Measurements from ENCODE around the gene FZD4. TPM values are rescaled to one million over a fixed set of nuclear protein-coding genes. Genes with fewer than 3 reads are reported as not detected.
"Not testable (repeated sequence)": the region's sequence is repeated elsewhere in the genome, so short reads cannot be mapped to it uniquely, and the experiment has no call there.

Gene FZD4
- total RNA-seq, 1 donor from 2014 or later: 0.05 TPM

- peaks cover 11% of the 10 kb centered on the region for H3K27me3 Mint-ChIP-seq (ENCODE audit: insufficient read depth)
- intact Hi-C loops (cut with micrococcal nuclease): loop anchor here (1.0 to 5.0 kb wide), 4 partner anchors 38 to 482 kb away; no protein-coding TSS in a partner anchor
- no peaks in the 10 kb centered on the region for H3K9me3 Mint-ChIP-seq
- H3K4me3 Mint-ChIP-seq: no peak overlapping the region
- no peaks in the 10 kb centered on the region for H3K4me1 Mint-ChIP-seq (ENCODE audit: low read depth)
- DNase-seq (ENCODE audit: low spot score): no peak
- H3K36me3 Mint-ChIP-seq (ENCODE audit: low read depth): no peaks in the 10 kb centered on the region
- no peak overlapping the region for H3K27ac Mint-ChIP-seq
Measured at GRCh38 chr11:86938900-86939880, 16.0 kb downstream of the FZD4 start.

DNA sequence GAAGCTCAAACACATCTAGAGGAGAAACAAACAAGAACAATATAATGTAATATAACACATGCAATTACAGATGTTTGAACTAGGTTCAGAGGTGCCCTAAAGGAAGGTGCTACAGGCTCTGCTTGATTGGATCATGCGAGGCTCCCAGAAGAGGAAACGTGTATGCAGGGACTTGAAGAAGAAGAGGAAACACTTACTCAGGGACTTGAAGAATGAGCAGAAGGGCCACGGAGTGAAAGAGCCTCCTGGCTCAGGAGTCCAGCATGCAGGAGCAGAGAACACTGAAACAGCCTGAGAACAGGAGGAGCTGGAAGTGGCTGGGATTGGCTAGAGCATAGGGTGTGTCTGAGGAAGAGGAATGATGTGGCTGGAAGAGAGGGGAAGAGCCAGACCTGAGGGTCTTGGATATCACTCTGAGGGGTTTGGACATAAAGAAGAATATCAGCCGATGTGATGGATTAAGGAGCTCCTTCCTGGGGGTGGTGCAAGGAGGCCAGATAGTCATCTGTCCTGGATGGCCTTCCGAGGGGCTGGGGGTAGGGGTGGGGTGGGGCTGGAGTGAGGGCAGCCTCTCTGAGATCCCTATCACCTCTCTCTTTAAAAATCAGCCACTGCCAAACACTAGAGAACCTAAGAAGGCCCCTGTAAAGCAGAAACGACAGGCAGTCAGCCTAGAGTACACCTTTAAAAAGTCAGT is 16.8 kb downstream of the FZD4 start:
- H3K36me3 Mint-ChIP-seq (ENCODE audit: low read depth): no peaks in the 10 kb centered on the region
- no peaks in the 10 kb centered on the region for H3K4me1 Mint-ChIP-seq (ENCODE audit: low read depth)
- no peak overlapping the region for H3K4me3 Mint-ChIP-seq
- intact Hi-C loops (cut with micrococcal nuclease): loop anchor here (5.0 kb wide), 1 partner anchor 39 kb away; no protein-coding TSS in a partner anchor
- DNase-seq (ENCODE audit: low spot score): no peak
- H3K27me3 Mint-ChIP-seq (ENCODE audit: insufficient read depth): peaks cover 13% of the 10 kb centered on the region
- no peak overlapping the region for H3K27ac Mint-ChIP-seq
- H3K9me3 Mint-ChIP-seq: no peaks in the 10 kb centered on the region

- intact Hi-C loops (cut with micrococcal nuclease): loop anchor here (5.0 kb wide), 1 partner anchor 40 kb away; no protein-coding TSS in a partner anchor
- not testable (repeated sequence) for H3K27ac Mint-ChIP-seq; H3K9me3 Mint-ChIP-seq; H3K27me3 Mint-ChIP-seq (ENCODE audit: insufficient read depth); H3K4me1 Mint-ChIP-seq (ENCODE audit: low read depth); DNase-seq (ENCODE audit: low spot score); H3K4me3 Mint-ChIP-seq; H3K36me3 Mint-ChIP-seq (ENCODE audit: low read depth)
Measured at GRCh38 chr11:86937193-86937806, 17.9 kb downstream of the FZD4 start.

DNA sequence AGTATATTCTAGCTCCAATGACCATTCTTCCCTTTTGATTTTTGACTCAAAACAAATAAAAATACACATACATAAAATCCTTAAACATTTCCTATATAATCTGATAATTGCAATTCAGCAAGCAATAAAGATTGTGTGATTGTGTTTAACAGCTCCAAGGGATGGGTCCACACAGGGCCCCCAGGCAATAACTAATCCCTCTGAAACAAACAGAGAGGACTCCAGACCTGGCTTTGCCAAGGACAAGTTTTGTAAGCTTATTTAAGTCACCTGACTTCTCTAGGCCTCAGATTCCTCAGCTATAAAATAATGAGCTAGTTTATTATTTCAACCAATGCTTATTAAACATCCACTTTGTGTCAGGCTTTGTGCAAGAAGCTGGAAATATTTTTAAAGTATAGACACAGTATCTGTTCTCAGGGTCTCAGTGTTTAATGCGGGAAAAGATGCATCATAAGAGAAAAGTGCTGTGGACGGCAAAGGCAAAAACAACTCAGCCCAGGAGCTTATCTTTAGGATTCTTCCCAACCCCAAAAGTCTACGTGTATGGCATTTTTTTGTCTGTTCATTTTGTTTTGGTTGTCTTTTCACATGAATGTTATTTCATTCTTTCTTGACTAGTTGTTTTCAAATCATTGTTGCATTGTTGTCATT is 20.1 kb downstream of the FZD4 start:
- no peaks in the 10 kb centered on the region for H3K4me1 Mint-ChIP-seq (ENCODE audit: low read depth)
- no peaks in the 10 kb centered on the region for H3K36me3 Mint-ChIP-seq (ENCODE audit: low read depth)
- no peak overlapping the region for H3K4me3 Mint-ChIP-seq
- no peaks in the 10 kb centered on the region for H3K9me3 Mint-ChIP-seq
- peaks cover 7% of the 10 kb centered on the region for H3K27me3 Mint-ChIP-seq (ENCODE audit: insufficient read depth)
- DNase-seq (ENCODE audit: low spot score): no peak
- H3K27ac Mint-ChIP-seq: no peak overlapping the region
- intact Hi-C loops (cut with micrococcal nuclease): loop anchor here (5.0 kb wide), 1 partner anchor 42 kb away; no protein-coding TSS in a partner anchor

GRCh38 chr11:86934582-86934900 is 20.7 kb downstream of the FZD4 start:
- H3K4me1 Mint-ChIP-seq (ENCODE audit: low read depth): no peaks in the 10 kb centered on the region
- DNase-seq (ENCODE audit: low spot score): no peak
- intact Hi-C loops (cut with micrococcal nuclease): no loop called here
- H3K9me3 Mint-ChIP-seq: no peaks in the 10 kb centered on the region
- no peak overlapping the region for H3K4me3 Mint-ChIP-seq
- peaks cover 7% of the 10 kb centered on the region for H3K27me3 Mint-ChIP-seq (ENCODE audit: insufficient read depth)
- H3K36me3 Mint-ChIP-seq (ENCODE audit: low read depth): no peaks in the 10 kb centered on the region
- no peak overlapping the region for H3K27ac Mint-ChIP-seq

DNA sequence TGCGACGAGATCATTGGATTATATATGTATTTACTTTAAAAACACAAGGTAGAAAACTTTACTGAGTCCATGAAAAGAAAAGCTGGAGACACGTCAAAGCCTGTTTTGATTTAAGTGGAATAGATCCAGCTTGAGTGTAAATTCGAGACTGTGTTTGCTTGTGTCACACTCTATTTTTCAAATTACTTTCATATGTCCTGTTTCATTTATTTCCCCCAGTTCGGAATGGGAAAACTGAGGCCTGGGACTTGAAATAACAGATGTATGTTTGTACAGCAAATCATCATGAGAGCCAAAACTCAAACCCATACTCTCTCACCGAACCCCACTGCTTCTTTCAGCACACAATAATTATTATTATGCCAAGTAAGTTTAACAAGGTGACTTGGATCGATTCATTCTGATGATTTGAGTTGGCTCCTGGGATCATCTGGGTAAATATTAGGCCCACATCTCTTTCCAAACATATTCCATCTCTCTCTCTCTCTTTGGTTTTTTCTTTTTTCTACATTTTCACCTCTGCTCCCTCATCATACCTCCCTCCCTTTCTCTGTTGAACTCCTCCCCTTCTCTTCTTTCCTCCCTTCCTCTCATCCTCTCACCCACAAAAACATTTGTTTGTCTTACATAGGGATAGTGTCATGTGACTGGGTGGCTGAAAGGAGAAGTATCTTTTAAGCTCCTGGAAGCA is 21.2 kb downstream of the FZD4 start:
- Mint-ChIP-seq H3K36me3 (ENCODE audit: low read depth) (no peaks in the 10 kb centered on the region), H3K27me3 (ENCODE audit: insufficient read depth) (peaks cover 7% of the 10 kb centered on the region), H3K4me3 (no peak overlapping the region), H3K4me1 (ENCODE audit: low read depth) (no peaks in the 10 kb centered on the region), H3K27ac (no peak overlapping the region), H3K9me3 (no peaks in the 10 kb centered on the region)
- DNase-seq (ENCODE audit: low spot score): no peak
- intact Hi-C loops (cut with micrococcal nuclease): no loop called here

- intact Hi-C loops (cut with micrococcal nuclease): no loop called here
- H3K9me3 Mint-ChIP-seq: no peaks in the 10 kb centered on the region
- H3K36me3 Mint-ChIP-seq (ENCODE audit: low read depth): no peaks in the 10 kb centered on the region
- H3K4me3 Mint-ChIP-seq: no peak overlapping the region
- peaks cover 6% of the 10 kb centered on the region for H3K27me3 Mint-ChIP-seq (ENCODE audit: insufficient read depth)
- H3K27ac Mint-ChIP-seq: no peak overlapping the region
- DNase-seq (ENCODE audit: low spot score): no peak
- H3K4me1 Mint-ChIP-seq (ENCODE audit: low read depth): no peaks in the 10 kb centered on the region
Measured at GRCh38 chr11:86932924-86933875, 22.0 kb downstream of the FZD4 start.

DNA sequence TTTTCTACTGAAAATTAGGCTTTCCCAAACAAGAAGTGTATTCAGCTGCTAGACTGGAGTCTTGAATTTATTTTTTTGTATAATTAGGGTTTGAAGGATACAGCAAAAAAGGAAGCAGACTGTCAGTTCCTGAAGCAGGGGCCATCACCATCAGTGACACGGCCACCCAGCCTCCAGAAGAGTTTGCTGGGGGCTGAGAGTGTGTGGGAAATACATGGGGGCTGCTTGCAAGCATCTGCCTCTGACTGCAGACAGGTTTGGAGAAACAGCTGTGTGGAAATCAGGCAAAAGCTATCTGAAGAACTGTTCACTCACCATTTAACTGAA is 23.0 kb downstream of the FZD4 start:
- Mint-ChIP-seq H3K36me3 (ENCODE audit: low read depth) (no peaks in the 10 kb centered on the region), H3K9me3 (no peaks in the 10 kb centered on the region), H3K27me3 (ENCODE audit: insufficient read depth) (peaks cover 3% of the 10 kb centered on the region), H3K4me1 (ENCODE audit: low read depth) (no peaks in the 10 kb centered on the region), H3K4me3 (no peak overlapping the region), H3K27ac (no peak overlapping the region)
- DNase-seq (ENCODE audit: low spot score): no peak
- intact Hi-C loops (cut with micrococcal nuclease): no loop called here

GRCh38 chr11:86931548-86932258 is 23.5 kb downstream of the FZD4 start:
- no peaks in the 10 kb centered on the region for H3K36me3 Mint-ChIP-seq (ENCODE audit: low read depth)
- no peak for DNase-seq (ENCODE audit: low spot score)
- intact Hi-C loops (cut with micrococcal nuclease): no loop called here
- H3K9me3 Mint-ChIP-seq: no peaks in the 10 kb centered on the region
- no peak overlapping the region for H3K27ac Mint-ChIP-seq
- H3K4me1 Mint-ChIP-seq (ENCODE audit: low read depth): no peaks in the 10 kb centered on the region
- H3K27me3 Mint-ChIP-seq (ENCODE audit: insufficient read depth): peaks cover 3% of the 10 kb centered on the region
- no peak overlapping the region for H3K4me3 Mint-ChIP-seq

DNA sequence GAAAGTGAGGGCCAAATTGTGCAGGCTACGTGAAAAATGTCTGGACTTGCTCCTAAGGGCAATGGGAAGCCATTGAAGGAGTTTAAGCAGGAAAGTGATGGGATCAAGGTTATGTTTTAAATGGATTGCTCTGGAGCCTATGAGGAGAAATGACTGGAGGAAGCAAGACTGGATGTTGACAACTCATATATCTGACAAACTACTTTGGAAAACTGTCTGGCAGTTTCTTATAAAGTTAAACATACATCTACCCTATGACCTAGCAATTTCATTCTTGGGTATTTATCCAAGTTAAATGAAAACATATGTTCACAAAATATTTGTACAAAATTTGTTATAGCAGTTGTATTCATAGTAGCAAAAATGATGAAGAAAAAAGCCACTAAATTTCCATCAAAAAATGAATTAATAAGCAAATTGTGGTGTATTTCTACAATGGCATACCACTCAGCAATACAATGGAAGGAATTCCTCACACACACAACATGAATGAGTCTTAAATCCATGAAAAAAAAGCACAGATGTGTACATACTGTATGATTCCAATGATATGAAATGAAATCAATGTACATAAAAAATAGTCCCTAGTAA is 24.1 kb downstream of the FZD4 start:
- Mint-ChIP-seq H3K9me3 (no peaks in the 10 kb centered on the region), H3K4me1 (ENCODE audit: low read depth) (no peaks in the 10 kb centered on the region), H3K4me3 (no peak overlapping the region), H3K27me3 (ENCODE audit: insufficient read depth) (peaks cover 3% of the 10 kb centered on the region), H3K27ac (no peak overlapping the region), H3K36me3 (ENCODE audit: low read depth) (no peaks in the 10 kb centered on the region)
- DNase-seq (ENCODE audit: low spot score): no peak
- intact Hi-C loops (cut with micrococcal nuclease): no loop called here

GRCh38 chr11:86926975-86927374 is 28.2 kb downstream of the FZD4 start:
- intact Hi-C loops (cut with micrococcal nuclease): loop anchor here (1.0 kb wide), 1 partner anchor 22 kb away; no protein-coding TSS in a partner anchor
- no peak overlapping the region for H3K27ac Mint-ChIP-seq
- H3K4me3 Mint-ChIP-seq: no peak overlapping the region
- no peaks in the 10 kb centered on the region for H3K4me1 Mint-ChIP-seq (ENCODE audit: low read depth)
- H3K27me3 Mint-ChIP-seq (ENCODE audit: insufficient read depth): peaks cover 6% of the 10 kb centered on the region
- no peaks in the 10 kb centered on the region for H3K9me3 Mint-ChIP-seq
- H3K36me3 Mint-ChIP-seq (ENCODE audit: low read depth): no peaks in the 10 kb centered on the region
- DNase-seq (ENCODE audit: low spot score): no peak

All from activated T-helper 1 cell treated with anti-CD3 and anti-CD28 coated beads, Interleukin-12 subunit alpha, Interleukin-12 subunit beta, Interleukin-2, Interleukin-4 antibody, amounts not matched to agents 30 ng/mL and 10 ng/mL and 1 ng/mL, durations not matched to agents 14 hours and 24 hours and 36 hours (primary cell).